NCI-H187 (cell line): ENCODE measurements around the gene PCDH19.

ENCODE experiments used
- DNase-seq, 2 experiments: peaks; one replicate each; lab custom pipeline; 2025; lab: John Stamatoyannopoulos, UW

The PCDH19 gene

DNA sequence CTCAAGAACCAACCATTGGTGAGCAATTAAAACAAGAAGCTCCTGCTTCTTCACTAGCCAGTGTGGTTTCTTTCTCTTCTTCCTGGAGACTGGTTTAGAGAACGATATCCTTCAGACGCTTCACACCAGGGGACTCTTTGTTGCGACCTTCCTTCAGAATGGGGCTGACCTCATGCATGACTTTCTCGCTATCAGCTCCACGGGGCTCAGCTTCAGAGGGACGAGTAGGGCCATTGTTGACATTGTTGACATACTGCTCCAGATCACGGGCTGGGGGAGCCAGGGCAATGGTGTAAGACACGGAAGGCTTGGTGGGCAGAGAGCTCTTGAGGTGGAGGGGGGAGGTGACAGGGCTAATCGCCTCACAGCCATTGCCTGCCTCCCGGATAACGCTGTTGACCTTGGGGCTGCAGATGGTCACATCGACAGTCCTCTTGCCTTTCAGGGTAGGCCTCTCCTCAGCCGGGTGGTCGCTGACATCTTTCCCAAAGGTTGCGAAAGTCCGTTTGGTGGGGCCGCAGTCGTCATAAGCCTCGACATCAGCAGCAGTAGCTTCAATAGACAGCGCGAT is 113.8 kb downstream of the PCDH19 start:
- no peak for DNase-seq

DNA sequence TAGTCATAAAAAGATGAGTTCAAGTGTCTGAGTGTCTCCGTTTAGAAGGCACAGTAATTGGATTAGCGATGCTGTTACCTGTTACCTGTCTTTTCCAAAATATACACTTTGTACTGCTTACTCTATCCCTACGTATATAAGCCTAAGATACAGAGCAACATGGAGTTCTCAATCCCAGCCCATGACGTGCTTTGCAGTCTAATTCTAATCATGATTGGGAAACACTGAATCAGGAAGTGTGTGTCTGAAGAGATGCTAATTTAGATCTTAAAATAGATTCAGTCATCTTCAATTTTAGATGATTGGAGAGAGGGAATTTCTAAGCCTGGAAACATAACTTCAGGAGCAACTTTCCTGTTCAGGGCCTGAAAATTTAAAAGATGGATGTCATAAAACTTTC is 115.1 kb downstream of the PCDH19 start:
- DNase-seq: no peak

DNA sequence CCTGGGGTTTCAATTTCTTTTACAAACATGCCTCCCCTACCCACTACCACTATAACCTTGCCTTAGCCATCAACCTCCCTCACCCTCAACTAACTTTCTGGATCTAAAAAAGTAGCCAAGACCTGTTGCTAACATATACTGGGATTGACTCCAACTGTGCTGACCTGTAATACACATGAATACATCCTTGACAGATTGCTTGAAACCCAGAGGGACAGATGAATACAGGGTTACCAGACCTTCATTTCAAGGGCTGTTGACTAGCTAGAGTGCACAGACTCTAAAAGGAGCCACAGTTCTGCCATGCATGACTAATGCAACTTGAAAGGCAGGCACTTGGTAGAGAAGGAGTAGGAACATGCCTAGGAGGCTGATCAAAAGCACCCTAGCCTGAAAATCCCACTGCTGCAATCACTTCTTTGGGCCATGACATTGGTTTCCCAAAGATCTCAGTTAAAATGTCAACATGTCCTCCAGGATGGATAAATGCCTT is 121.0 kb downstream of the PCDH19 start:
- peak; percentile 47 to 48 for DNase-seq

DNA sequence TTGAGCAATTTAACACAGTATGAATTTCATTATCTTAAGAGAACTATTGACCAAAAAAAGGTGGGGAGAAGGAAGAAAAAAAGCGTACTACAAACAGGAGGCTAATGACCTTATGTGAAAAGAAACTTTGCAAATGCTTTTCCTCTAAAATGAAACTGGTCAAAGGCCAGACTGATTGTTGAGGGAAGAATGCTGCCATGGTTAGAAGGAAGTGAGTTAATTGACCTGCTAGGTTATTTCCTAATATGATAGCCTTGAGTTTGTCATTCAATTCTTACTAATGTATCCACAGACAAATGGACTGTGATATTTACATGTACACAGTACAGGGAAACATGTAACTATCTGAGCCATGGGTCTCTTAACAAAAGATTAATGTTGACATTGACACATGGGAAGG is 132.8 kb downstream of the PCDH19 start:
- DNase-seq: no peak

DNA sequence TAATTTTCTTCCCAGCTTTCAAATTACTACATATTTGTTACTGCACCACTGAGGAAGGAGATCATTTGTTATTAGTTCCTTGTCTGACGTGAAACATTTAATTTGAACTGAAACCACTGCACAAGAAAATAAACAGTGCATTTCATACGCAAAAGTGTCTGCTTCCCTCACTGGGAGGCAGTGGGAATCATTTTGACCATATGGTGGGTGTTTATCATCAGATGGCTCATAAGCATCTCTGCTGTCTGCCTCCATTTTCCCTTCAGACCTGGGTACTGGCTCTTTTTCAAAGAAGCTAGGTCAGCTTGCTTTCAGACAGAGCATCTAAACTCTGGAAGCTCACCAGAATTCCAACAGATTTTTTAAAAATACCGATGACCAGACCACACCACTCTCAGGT is 135.2 kb downstream of the PCDH19 start:
- no peak for DNase-seq

DNA sequence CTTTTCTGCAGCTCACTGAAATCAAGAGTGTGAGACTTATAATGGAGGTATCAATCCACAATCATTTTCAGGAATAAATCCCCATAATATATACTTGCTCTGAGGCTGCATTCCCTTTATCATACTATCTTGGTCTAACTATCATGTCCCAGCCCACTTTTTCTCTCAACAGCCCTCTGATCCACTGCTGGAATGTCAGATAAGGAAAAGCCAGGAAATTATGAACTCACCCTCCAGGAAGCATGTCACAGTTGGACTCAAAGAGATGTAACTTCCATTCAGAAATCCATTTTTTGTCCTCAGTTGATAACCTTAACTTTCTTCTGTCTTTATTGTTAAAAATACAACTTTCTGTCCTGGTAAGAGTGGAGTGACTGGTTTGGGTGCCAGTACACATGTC is 144.9 kb downstream of the PCDH19 start:
- DNase-seq: no peak

DNA sequence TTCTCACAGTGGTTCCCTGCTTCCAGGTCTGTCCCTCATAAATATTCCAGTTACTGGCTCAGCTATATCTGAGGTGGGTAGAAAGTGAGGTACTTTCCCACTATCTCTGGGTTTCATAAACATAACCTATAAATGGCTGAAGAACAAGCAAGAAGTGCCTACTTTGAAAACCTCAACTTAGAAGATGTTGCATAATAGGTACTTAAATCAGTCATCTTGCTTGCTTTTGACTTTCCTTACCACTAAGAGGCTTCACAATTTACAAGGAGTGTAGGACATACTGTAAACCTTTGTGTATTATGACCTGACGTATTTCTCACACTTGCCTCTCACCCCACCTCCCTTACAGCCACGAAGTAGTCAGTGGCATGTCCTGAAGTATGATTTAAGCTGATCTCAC is 145.9 kb downstream of the PCDH19 start:
- no peak for DNase-seq

DNA sequence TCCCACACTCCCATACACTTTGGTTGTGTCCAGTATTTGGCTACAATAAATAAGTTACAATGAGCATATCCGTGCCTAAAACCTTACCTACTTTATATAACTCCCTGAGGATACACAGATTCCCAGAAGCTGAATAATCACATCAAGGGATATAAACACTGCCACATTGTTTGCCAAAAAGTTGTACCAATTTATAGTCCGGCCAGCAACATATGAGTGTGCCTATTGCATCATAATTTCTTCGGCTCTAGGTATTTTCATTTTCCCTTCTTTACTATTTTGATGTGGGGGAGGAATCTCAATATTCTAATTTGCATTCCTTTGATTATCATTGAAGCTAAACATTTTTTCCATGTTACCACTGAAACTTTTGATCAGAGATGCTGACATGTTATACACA is 146.4 kb downstream of the PCDH19 start:
- DNase-seq: no peak

DNA sequence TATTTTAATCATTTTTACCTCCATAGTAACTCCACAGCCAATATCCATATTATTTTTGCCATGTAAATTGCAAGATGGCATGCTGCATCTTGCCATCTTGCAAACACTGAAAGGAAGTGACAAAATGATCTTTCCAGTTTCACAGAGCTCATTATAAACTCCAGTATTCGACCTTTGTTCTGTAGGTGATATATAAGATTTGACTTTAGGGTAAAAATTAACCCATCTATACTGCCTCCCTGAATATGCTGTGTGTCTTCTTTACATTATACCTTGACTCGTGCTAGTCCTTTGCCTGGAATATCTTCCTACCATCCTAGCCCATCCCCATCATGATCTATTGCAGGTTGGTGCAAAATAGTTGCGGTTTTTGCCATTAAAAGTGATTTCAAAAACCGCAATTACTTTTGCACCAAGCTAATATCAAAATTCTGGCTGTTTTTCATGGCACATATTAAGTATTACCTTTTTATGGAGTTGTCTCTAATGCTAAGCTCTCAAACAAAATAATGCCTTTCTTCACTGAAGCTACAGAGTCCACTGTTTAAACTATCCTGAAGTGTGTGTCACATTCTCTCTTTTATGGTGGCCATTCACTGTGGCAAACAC is 161.1 kb downstream of the PCDH19 start:
- no peak for DNase-seq

DNA sequence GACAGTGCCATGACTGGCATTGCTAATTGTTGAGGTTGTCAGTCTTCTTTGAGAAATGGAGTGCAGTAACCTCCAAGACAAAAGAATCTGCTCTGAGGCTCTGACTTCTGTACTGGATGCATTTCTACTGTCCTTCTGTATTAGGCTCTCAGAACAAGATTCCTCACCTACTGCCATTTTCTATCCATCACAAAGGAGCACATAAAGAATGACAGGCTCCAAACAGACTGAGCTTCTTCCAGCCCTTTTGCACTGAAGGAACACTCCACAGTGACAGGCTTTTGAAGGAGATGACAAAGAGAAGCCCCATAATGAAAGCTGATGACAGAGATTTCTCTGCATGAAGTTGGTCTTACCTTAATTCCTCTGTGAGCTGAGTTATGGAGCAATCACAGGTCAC is 162.2 kb downstream of the PCDH19 start:
- no peak for DNase-seq

DNA sequence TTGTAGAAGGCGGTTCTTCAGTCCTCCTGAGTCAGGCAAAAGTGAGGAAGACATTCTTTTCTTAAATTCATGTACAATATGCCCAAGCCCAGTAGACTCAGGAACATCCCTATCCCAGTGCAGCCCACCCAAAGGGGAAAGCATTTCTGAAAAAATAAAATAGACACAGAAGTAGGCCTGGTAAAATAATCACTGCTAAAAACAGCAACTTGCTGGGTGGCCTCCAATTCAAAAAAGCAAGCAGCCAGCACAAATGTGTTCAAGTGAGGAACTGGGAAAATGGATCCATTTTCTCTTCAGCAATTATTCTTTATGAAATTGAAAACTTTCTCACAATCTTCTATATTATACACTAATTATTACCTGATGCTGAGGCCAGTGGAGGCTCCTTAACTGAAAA is 165.4 kb downstream of the PCDH19 start:
- no peak for DNase-seq
